Stimulated activated naive B cell treated with anti-CD40 and anti-IgM and Interleukin-4, amounts not matched to agents 10 μg/mL and 1 μg/mL and 100 μg/mL, for 72 hours (primary cell): Measurements from ENCODE around the gene THUMPD2.
"Not testable (repeated sequence)": the region's sequence is repeated elsewhere in the genome, so short reads cannot be mapped to it uniquely, and the experiment has no call there.

ENCODE experiments used
- ATAC-seq, 2 donors: fragments of 150-1000 bp; cut with Tn5 transposase; replicated peaks; 2 replicates each; pipeline ENCODE4 v1.10.0; 2021; ENCODE audit warnings: moderate library complexity in 1 of 2
- DNase-seq: peaks from one replicate; pipeline ENCODE4 v3.0.0; 2021
- H3K27ac Mint-ChIP-seq: one replicate; pipeline ENCODE4 v1.8.0; 2022; ENCODE audit warnings: mild to moderate bottlenecking, mixed read lengths
- H3K27me3 Mint-ChIP-seq, 2 donors: one replicate each; pipeline ENCODE4 v1.8.0; 2022; ENCODE audit warnings: mixed read lengths in 2 of 2
- H3K36me3 Mint-ChIP-seq, 2 donors: one replicate each; pipeline ENCODE4 v1.8.0; 2022; ENCODE audit warnings: mixed read lengths in 2 of 2, mild to moderate bottlenecking in 1 of 2
- H3K4me1 Mint-ChIP-seq, 2 donors: one replicate each; pipeline ENCODE4 v1.8.0; 2022; ENCODE audit warnings: mixed read lengths in 2 of 2, mild to moderate bottlenecking in 1 of 2
- H3K4me3 Mint-ChIP-seq, 2 donors: one replicate each; pipeline ENCODE4 v1.8.0; 2022; ENCODE audit warnings: mild to moderate bottlenecking in 2 of 2, mixed read lengths in 2 of 2, moderate library complexity in 1 of 2
- H3K9me3 Mint-ChIP-seq, 2 donors: one replicate each; pipeline ENCODE4 v1.8.0; 2022; ENCODE audit warnings: mixed read lengths in 2 of 2, mild to moderate bottlenecking in 1 of 2

The THUMPD2 gene

DNA sequence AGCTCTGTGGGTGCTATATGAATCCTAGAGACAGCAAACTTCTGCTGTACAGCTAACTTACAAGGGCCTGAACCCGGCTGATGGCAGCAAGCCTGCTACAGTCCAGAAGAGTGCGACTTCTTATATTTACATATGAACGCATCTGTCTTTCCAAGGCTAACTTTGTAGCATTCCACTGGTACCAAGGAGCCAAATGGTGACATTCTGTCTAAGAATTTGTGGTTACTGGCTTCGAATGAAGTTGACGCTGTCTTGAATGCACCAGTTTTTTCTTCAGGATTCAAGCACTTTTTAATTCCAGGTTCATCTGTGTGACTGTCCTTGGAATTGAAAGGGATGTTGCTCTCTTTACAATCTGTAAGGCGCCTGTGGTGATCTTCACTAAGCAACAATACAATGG is 42.4 kb downstream of the THUMPD2 start:
- H3K9me3 Mint-ChIP-seq, result no peaks in the 10 kb centered on the region
- peaks cover 5 to 11% of the 10 kb centered on the region in 2 donors for H3K4me1 Mint-ChIP-seq
- H3K27ac Mint-ChIP-seq, result no peak overlapping the region
- DNase-seq (no peak), ATAC-seq (no peak)
- H3K36me3 Mint-ChIP-seq, result peaks cover 37 to 54% of the 10 kb centered on the region in 2 donors
- H3K27me3 Mint-ChIP-seq, result no peaks in the 10 kb centered on the region
- H3K4me3 Mint-ChIP-seq, result no peak overlapping the region

DNA sequence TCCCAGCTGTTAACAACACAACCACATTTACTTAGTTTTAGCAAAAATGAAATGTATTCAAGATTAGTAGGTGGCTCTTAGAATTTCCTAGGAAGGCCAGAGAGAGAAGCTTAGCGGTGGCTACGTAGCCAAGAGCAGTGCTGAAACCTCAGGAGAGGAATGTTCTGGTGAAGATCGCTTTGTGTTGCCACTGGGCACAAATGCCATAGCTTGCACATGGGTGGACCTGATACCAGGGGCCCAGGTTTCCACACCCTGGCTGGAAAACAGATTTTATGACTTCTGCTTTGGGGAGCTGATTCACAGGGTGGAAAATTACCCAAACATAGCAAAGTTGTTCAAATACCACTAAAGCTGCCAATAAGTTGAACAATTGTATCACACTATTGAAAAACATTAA is 43.4 kb downstream of the THUMPD2 start:
- Mint-ChIP-seq H3K4me3 (no peak overlapping the region), H3K9me3 (no peaks in the 10 kb centered on the region), H3K4me1 (peaks cover 5 to 11% of the 10 kb centered on the region in 2 donors), H3K27ac (no peak overlapping the region), H3K27me3 (no peaks in the 10 kb centered on the region), H3K36me3 (peaks cover 34 to 52% of the 10 kb centered on the region in 2 donors)
- DNase-seq (no peak), ATAC-seq (no peak)

DNA sequence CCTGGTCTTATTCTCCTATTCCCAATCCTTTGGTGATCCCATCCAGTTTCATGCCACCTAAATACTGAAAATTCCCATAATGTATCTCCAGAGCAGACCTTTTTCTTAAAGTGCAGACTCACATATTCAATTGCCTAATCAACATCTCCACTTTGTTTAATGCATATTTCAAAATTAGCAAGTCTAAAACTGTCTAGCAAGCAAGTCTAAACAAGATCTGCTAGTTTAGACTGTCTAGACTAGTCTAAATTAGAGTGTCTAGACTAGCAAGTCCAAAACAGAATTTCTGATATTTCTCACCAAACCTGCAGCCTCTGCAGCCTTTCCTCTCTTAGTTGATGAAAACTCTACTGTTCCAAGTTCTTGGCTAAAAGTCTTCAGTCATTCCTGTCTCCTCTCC is 44.6 kb downstream of the THUMPD2 start:
- ATAC-seq (no peak), DNase-seq (no peak)
- peaks cover 5 to 11% of the 10 kb centered on the region in 2 donors for H3K4me1 Mint-ChIP-seq
- H3K27ac Mint-ChIP-seq, result no peak overlapping the region
- H3K27me3 Mint-ChIP-seq, result no peaks in the 10 kb centered on the region
- H3K36me3 Mint-ChIP-seq, result peaks cover 31 to 51% of the 10 kb centered on the region in 2 donors
- no peak overlapping the region for H3K4me3 Mint-ChIP-seq
- no peaks in the 10 kb centered on the region for H3K9me3 Mint-ChIP-seq

DNA sequence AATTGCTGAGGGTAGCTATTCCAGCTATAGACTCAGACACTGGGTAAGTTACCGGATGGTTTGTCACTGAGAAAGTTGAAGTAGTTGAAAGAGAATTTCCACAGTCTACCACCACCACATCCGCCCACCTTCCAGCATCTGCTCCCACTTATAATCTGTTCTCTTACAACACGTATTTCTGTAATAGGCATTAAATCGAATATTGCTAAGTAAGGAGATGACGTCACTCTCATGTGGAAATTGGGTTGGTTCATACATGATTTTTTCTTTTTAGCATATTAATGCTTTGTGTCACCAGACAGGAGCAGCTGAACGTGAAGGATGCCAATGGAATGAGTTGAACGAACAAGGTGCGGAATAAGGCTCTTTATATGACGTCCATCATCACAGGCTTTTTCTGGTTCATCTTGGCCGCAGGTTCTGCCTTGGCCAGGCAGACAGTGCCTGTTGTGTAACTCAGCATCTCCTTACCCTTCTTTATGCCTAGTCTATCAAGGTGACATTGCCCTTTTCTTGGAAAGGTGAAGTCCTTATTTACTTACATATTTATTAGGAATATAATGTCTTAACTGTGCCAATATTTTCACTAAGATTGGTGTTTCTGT is 45.9 kb downstream of the THUMPD2 start:
- Mint-ChIP-seq H3K36me3 (peaks cover 24 to 46% of the 10 kb centered on the region in 2 donors), H3K9me3 (no peaks in the 10 kb centered on the region), H3K4me1 (peaks cover 9 to 19% of the 10 kb centered on the region in 2 donors), H3K27me3 (no peaks in the 10 kb centered on the region), H3K4me3 (no peak overlapping the region), H3K27ac (no peak overlapping the region)
- no peak for ATAC-seq
- no peak for DNase-seq

DNA sequence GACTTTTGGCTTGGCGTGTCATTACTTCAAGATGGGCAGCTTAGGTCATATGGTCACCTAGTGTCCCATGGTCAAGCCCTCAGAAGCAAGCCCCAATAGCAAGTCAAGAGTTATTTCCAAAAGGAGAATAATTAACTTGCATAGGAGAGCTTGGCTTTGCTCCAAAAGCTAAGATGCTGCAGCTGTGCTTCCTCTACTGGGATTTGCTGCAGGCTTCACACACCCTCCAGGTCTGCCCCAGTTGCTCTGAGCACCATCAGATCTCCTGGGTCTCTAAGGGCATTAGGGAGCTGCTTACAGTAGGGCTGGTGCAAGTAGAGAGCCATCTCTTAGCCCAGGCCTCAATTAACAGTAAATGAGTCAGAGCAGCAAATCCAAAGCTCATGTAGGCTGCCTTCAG is 46.6 kb downstream of the THUMPD2 start:
- no peaks in the 10 kb centered on the region for H3K27me3 Mint-ChIP-seq
- H3K9me3 Mint-ChIP-seq, result peaks cover 0 to 1% of the 10 kb centered on the region in 2 donors
- peaks cover 20 to 39% of the 10 kb centered on the region in 2 donors for H3K36me3 Mint-ChIP-seq
- no peak for DNase-seq
- H3K27ac Mint-ChIP-seq, result no peak overlapping the region
- H3K4me1 Mint-ChIP-seq, result peaks cover 11 to 22% of the 10 kb centered on the region in 2 donors
- no peak for ATAC-seq
- no peak overlapping the region for H3K4me3 Mint-ChIP-seq

DNA sequence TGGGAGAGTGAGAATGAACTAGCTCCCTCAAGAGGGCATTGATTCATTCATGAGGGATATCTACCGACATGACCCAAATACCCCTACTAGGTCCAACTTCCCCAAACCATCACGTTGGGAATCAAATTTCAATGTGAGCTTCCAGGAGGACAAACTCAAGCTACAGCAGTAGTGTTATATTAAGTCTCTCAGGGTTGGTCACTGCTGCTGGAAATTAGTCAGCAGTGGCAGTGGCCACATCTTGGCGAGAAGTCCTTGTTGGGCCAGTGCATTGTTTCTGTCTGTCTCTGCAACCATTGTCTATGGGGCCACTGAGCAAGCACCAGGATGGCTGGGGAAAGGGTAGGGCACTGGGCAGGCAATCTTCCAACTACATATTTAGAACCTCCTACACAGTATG is 47.5 kb downstream of the THUMPD2 start:
- peaks cover 11 to 22% of the 10 kb centered on the region in 2 donors for H3K4me1 Mint-ChIP-seq
- ATAC-seq (no peak), DNase-seq (no peak)
- H3K27ac Mint-ChIP-seq, result no peak overlapping the region
- peaks cover 0 to 1% of the 10 kb centered on the region in 2 donors for H3K9me3 Mint-ChIP-seq
- H3K27me3 Mint-ChIP-seq, result no peaks in the 10 kb centered on the region
- no peak overlapping the region for H3K4me3 Mint-ChIP-seq
- peaks cover 16 to 34% of the 10 kb centered on the region in 2 donors for H3K36me3 Mint-ChIP-seq

DNA sequence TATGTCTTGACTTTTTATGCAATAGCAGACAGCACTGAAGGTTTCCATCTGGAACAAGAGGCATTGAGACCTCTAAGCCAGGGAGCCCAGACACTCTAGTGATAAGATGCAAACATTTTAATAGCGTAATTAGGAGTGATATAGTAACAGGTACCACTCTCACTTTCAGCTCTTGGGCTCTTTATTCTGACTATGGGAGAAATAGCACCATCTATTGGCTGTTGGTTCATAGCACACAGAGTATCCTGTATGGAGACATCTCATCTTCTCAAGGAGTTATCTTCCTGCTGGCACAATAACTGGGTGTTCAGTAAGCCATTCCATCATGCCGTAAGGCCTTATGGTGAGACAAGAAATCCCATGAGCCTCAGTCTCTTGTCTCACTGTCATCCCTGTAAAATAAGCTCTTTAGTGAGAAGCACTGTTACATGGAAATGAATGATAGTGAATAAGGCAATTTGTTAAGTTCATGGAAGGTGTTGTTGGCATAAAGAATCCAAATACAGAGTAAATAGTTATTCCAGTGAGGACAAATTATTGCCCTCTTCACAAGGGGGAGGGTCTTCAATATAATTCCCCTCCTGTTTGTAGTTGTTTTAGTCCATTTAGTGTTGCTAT is 48.3 kb downstream of the THUMPD2 start:
- Mint-ChIP-seq H3K27me3 (no peaks in the 10 kb centered on the region), H3K4me1 (peaks cover 13 to 22% of the 10 kb centered on the region in 2 donors), H3K27ac (peak overlapping the region; percentile 72), H3K9me3 (peaks cover 0 to 1% of the 10 kb centered on the region in 2 donors), H3K36me3 (peaks cover 16 to 34% of the 10 kb centered on the region in 2 donors), H3K4me3 (no peak overlapping the region)
- ATAC-seq (peak; percentile 73 to 76), DNase-seq (no peak)

DNA sequence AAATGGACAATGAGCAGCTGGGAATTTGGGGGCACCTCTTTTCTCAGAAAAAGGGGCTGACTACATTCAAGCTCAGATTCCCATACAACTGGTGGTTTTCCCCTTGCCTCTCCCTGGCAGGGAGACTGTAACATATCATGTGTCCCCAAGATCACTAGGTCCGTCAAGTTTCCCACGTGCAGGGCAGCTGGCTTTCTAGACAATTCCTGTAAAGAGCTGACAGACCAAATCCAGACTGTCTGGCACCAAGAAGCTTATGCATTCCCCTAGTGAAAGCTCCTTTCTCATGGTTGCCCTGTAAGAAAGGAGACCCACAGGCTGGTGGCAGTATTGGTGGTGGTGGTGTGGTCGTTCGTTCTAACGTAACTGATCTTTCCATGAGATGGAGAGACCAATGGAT is 48.8 kb downstream of the THUMPD2 start:
- ATAC-seq, result no peak
- H3K4me1 Mint-ChIP-seq, result peaks cover 13 to 22% of the 10 kb centered on the region in 2 donors
- no peaks in the 10 kb centered on the region for H3K27me3 Mint-ChIP-seq
- no peak for DNase-seq
- H3K9me3 Mint-ChIP-seq, result peaks cover 0 to 1% of the 10 kb centered on the region in 2 donors
- no peak overlapping the region for H3K27ac Mint-ChIP-seq
- peaks cover 16 to 30% of the 10 kb centered on the region in 2 donors for H3K36me3 Mint-ChIP-seq
- H3K4me3 Mint-ChIP-seq, result no peak overlapping the region

DNA sequence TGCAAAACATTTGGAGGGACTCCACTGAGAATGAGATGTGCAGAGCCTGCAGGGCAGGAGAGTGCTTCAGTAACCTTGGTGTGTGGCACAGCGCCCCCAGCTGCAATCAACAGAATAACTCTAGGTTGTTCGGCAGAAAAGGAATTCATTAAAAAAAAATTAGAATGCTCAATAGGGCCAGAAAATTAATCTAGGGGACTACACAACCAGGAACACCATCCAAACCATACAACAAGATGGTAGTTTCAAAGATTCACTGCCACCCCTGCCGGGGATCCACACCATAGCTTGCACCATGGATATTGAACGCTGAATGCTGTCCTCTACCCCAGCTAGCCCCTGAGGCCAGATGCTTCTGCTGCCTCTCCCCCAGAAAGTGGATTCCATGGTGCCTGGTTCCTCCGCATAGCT is 50.1 kb downstream of the THUMPD2 start:
- Mint-ChIP-seq H3K27me3 (no peaks in the 10 kb centered on the region), H3K4me1 (peaks cover 12 to 17% of the 10 kb centered on the region in 2 donors), H3K9me3 (peaks cover 0 to 1% of the 10 kb centered on the region in 2 donors), H3K36me3 (peaks cover 7 to 17% of the 10 kb centered on the region in 2 donors), H3K4me3 (no peak overlapping the region), H3K27ac (no peak overlapping the region)
- ATAC-seq (peak; percentile 77 to 80), DNase-seq (no peak)

DNA sequence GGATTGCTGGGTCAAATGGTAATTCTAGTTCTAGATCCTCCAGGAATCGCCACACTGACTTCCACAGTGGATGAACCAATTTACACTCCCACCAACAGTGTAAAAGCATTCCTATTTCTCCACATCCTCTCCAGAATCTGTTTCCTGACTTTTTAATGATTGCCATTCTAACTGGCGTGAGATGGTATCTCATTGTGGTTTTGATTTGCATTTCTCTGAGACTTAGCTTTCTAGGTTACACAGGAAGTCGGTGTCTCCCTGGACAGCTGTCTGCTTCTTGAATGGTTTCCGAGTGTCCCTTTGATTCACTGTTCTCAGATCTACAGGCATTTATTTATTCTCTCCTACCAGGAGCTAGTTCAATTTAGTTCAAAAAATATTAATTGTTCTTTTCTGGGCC is 51.0 kb downstream of the THUMPD2 start:
- Mint-ChIP-seq H3K4me1 (peaks cover 12 to 17% of the 10 kb centered on the region in 2 donors), H3K36me3 (peaks cover 4 to 12% of the 10 kb centered on the region in 2 donors)
- not testable (repeated sequence) for DNase-seq, H3K27me3 Mint-ChIP-seq, H3K27ac Mint-ChIP-seq, H3K4me3 Mint-ChIP-seq, H3K9me3 Mint-ChIP-seq
- ATAC-seq, result peak in 1 of 2 donors; percentile 60

DNA sequence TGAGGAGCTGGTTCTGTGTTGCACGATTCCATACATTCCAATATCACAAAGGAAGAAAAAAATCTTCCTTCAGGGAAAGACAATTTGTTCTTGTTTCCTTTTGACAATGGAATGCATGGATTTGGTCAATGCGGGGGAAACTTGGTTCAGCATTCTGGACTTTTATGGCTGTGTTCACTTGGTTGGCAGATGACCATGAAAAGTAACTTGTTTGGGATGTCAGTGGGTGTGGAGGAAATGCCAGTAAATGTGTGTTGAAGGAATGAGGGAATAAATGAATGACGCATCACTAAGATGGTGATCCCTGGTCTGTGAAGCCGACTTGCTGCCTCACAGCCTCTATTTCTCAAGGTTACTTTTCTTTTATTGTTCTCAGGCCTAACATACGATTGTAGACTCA is 53.7 kb downstream of the THUMPD2 start:
- Mint-ChIP-seq H3K4me3 (no peak overlapping the region), H3K4me1 (peaks cover 8 to 11% of the 10 kb centered on the region in 2 donors), H3K27ac (no peak overlapping the region), H3K9me3 (peaks cover 0 to 1% of the 10 kb centered on the region in 2 donors), H3K27me3 (peaks cover 0 to 3% of the 10 kb centered on the region in 2 donors), H3K36me3 (peaks cover 1 to 3% of the 10 kb centered on the region in 2 donors)
- DNase-seq (no peak), ATAC-seq (no peak)

DNA sequence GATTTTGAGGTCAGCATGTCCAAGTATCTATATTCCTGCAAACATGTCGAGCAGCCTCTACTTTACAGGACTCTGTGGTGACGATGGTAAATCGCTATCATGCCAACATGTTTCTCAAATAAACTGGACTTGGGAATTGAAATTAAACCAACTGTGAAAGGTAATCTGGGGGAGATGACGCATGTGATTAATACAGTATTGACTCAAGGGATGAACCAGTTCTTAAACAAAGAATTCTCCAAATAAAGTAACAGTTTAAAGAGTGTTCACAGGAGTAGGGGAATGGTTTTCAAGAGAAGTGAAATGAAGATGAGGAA is 54.3 kb downstream of the THUMPD2 start:
- H3K27me3 Mint-ChIP-seq, result peaks cover 0 to 5% of the 10 kb centered on the region in 2 donors
- peaks cover 8 to 11% of the 10 kb centered on the region in 2 donors for H3K4me1 Mint-ChIP-seq
- no peak for DNase-seq
- H3K27ac Mint-ChIP-seq, result no peak overlapping the region
- H3K36me3 Mint-ChIP-seq, result peaks cover under 1 to 1% of the 10 kb centered on the region in 2 donors
- H3K9me3 Mint-ChIP-seq, result peaks cover 0 to 1% of the 10 kb centered on the region in 2 donors
- H3K4me3 Mint-ChIP-seq, result no peak overlapping the region
- ATAC-seq, result no peak

DNA sequence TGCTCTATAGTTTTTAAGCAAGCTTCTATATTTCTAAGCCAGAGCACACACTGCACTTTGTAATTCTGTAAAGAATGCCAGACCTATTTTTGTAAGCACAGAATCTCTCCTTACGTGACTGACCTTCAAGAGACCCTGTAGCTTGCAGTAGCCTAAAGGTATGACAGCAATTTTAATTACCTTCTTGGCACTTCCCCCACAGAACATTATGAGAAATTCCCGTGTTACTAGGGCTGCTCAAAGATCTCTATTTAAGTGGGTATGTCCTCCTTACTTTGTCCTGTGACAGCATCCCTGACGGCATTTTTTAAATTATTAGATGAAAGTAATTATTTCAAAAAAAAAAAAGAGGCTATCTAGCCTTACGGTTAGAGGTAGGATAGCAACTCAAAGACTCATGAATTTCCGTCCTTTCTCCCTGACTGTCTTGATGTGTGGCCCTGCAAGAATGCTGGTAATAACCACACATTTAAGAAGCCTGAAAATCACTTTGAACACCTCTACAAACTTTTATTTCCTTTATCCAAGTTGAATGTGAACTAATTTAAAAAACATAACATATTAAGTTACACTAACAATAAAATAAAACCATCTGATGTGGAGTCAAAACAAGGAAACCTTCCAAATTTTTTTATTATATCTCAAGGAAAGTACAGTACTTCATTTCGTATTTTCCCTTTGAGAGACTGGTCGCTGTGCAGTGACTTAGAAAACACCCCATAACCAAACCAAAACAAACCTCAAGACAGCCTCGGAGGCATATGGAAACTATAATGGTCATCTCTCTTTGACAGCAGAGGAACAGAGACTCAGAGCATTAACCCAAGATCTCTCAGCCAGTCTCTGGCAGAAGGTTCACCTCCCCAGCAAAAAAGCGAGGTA is 54.9 kb downstream of the THUMPD2 start:
- Mint-ChIP-seq H3K4me1 (peaks cover 8 to 11% of the 10 kb centered on the region in 2 donors), H3K36me3 (peaks cover 0 to 1% of the 10 kb centered on the region in 2 donors), H3K4me3 (no peak overlapping the region), H3K9me3 (peaks cover 0 to 1% of the 10 kb centered on the region in 2 donors), H3K27me3 (peaks cover 0 to 5% of the 10 kb centered on the region in 2 donors), H3K27ac (no peak overlapping the region)
- DNase-seq (no peak), ATAC-seq (no peak)

DNA sequence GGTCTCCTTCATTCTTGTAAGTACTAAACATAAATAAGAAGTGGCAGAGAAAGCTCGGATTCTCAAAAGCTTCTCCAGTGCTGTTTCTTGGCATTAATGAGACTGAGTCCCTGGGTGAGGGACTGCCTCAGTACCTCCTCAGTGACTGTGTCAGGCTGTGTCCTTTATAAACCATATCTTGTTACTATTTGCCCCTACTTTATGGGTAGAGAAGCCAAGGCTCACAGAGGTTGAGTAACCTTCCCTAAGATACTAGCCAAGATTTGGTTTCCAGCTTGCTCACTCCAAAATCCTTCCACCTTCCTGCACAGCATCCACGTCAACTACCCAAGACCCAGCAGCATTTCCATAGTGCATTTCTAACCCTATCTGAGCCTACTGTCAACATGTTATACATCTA is 55.6 kb downstream of the THUMPD2 start:
- DNase-seq (no peak), ATAC-seq (no peak)
- no peak overlapping the region for H3K27ac Mint-ChIP-seq
- H3K4me3 Mint-ChIP-seq, result no peak overlapping the region
- peaks cover 0 to 5% of the 10 kb centered on the region in 2 donors for H3K27me3 Mint-ChIP-seq
- H3K36me3 Mint-ChIP-seq, result peaks cover 0 to under 1% of the 10 kb centered on the region in 2 donors
- peaks cover 5 to 6% of the 10 kb centered on the region in 2 donors for H3K4me1 Mint-ChIP-seq
- H3K9me3 Mint-ChIP-seq, result peaks cover 0 to 1% of the 10 kb centered on the region in 2 donors
